Upper lobe of left lung (tissue), 6 donors: ENCODE data around the gene SPG7. TPM values are rescaled to one million over a fixed set of nuclear protein-coding genes. Genes with fewer than 3 reads are reported as not detected.

ENCODE experiments used
- ATAC-seq, 2 donors: fragments of 200-7000 bp; cut with Tn5 transposase; one replicate each; pipeline ENCODE4 v1.9.1; 2022; ENCODE audit warnings: mild to moderate bottlenecking in 2 of 2, moderate library complexity in 2 of 2; ENCODE audit not compliant: low FRiP score in 2 of 2
- DNase-seq, 2 donors: peaks; one replicate each; pipeline ENCODE4 v3.0.0-alpha.2; 2019 to 2020
- H3K27ac ChIP-seq, 4 donors: fragments of 200-600 bp; sonication (generic); one replicate each; pipeline ENCODE4 v1.5.1; 2016 to 2019
- H3K27me3 ChIP-seq, 4 donors: fragments of 200-600 bp; sonication (generic); one replicate each; pipeline ENCODE4 v1.5.1; 2017 to 2019
- H3K36me3 ChIP-seq, 4 donors: fragments of 200-600 bp; sonication (generic); one replicate each; pipeline ENCODE4 v1.5.1; 2016 to 2019
- H3K4me1 ChIP-seq, 4 donors: fragments of 200-600 bp; sonication (generic); one replicate each; pipeline ENCODE4 v1.5.1; 2018 to 2019
- H3K4me3 ChIP-seq, 4 donors: fragments of 200-600 bp; sonication (generic); one replicate each; pipeline ENCODE4 v1.5.1; 2017 to 2019; ENCODE audit warnings: mild to moderate bottlenecking in 2 of 4, moderate library complexity in 1 of 4
- H3K9me3 ChIP-seq, 4 donors: fragments of 200-600 bp; sonication (generic); one replicate each; pipeline ENCODE4 v1.5.1; 2018 to 2019
- EP300 ChIP-seq, 4 donors: sonication (generic); formaldehyde crosslinking; IDR thresholded peaks; one replicate each; pipeline ENCODE4 v1.5.1; 2017; ENCODE audit warnings: antibody characterized with exemption in 4 of 4, control low read depth in 2 of 4
- POLR2A ChIP-seq, 4 donors: fragments of 450-650 bp; IDR thresholded peaks; one replicate each; pipeline ENCODE4 v1.5.1; 2016 to 2017; ENCODE audit warnings: antibody characterized with exemption in 4 of 4, mild to moderate bottlenecking in 2 of 4
- POLR2AphosphoS5 ChIP-seq, 2 donors: sonication (generic); formaldehyde crosslinking; IDR thresholded peaks; one replicate each; pipeline ENCODE4 v1.5.1; 2017; ENCODE audit warnings: antibody characterized with exemption in 2 of 2
- WGBS, 2 donors: methylation state at CpG; one replicate each; pipeline ENCODE4 v1.1.5; 2017 to 2018; 5-methylcytosine and 5-hydroxymethylcytosine counted together
- total RNA-seq, 6 donors: library from RNA; depleted of rRNA in 4 of 6; stranded (reverse); fragments of >200 nt in 4 of 6; gene quantifications; one replicate each; pipeline versions ENCODE4 v1.1.0 to v1.2.1, GENCODE V29; 2016 to 2021
- TF ChIP-seq, protein P1 (sequence below), 6 experiments: fragments of 450-650 bp in 4 of 6; fragments of 200-600 bp in 2 of 6; sonication (generic) in 2 of 6; IDR thresholded peaks; one replicate each; pipeline ENCODE4 v1.5.1; 2016 to 2019; ENCODE audit warnings: antibody characterized with exemption in 6 of 6
- donor health status: DM: no; HTN: no; CAD: no; lungs with moderate emphysema.
- donor health status: DM: no; HTN: yes; CAD: no; lungs with severe emphysema.

The SPG7 gene
- total RNA-seq, 6 donors from 2014 or later = 72.6 to 419 (median 111) TPM

- Histone ChIP-seq H3K27me3 (no peaks in the 10 kb centered on the region), H3K27ac (no peak overlapping the region), H3K9me3 (no peaks in the 10 kb centered on the region), H3K36me3 (no peaks in the 10 kb centered on the region), H3K4me3 (no peak overlapping the region), H3K4me1 (peaks cover 0 to 14% (median 11%) of the 10 kb centered on the region in 4 donors)
- WGBS, 2 donors = 73 to 76% methylated on average over 2 to 22 of the region's 22 CpGs
- no peak for TF ChIP-seq POLR2AphosphoS5 (IDR thresholded peaks at IDR 0.05)
- TF ChIP-seq, protein P1, sequence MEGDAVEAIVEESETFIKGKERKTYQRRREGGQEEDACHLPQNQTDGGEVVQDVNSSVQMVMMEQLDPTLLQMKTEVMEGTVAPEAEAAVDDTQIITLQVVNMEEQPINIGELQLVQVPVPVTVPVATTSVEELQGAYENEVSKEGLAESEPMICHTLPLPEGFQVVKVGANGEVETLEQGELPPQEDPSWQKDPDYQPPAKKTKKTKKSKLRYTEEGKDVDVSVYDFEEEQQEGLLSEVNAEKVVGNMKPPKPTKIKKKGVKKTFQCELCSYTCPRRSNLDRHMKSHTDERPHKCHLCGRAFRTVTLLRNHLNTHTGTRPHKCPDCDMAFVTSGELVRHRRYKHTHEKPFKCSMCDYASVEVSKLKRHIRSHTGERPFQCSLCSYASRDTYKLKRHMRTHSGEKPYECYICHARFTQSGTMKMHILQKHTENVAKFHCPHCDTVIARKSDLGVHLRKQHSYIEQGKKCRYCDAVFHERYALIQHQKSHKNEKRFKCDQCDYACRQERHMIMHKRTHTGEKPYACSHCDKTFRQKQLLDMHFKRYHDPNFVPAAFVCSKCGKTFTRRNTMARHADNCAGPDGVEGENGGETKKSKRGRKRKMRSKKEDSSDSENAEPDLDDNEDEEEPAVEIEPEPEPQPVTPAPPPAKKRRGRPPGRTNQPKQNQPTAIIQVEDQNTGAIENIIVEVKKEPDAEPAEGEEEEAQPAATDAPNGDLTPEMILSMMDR (IDR thresholded peaks at IDR 0.05) = no peak
- TF ChIP-seq POLR2A (IDR thresholded peaks at IDR 0.05) = no peak
- no peak for TF ChIP-seq EP300 (IDR thresholded peaks at IDR 0.05)
- DNase-seq (no peak), ATAC-seq (no peak)
Measured at GRCh38 chr16:89601906-89602272, 93.7 kb downstream of the SPG7 start.

GRCh38 chr16:89602273-89602951, 94.2 kb downstream of the SPG7 start:
- H3K27ac ChIP-seq = no peak overlapping the region
- TF ChIP-seq EP300 (IDR thresholded peaks at IDR 0.05) = no peak
- TF ChIP-seq, protein P1 (IDR thresholded peaks at IDR 0.05) = no peak
- TF ChIP-seq POLR2AphosphoS5 (IDR thresholded peaks at IDR 0.05) = no peak
- TF ChIP-seq POLR2A (IDR thresholded peaks at IDR 0.05) = no peak
- DNase-seq (no peak), ATAC-seq (peak; percentile 50 to 78)
- H3K36me3 ChIP-seq = no peaks in the 10 kb centered on the region
- no peaks in the 10 kb centered on the region for H3K9me3 ChIP-seq
- H3K4me1 ChIP-seq = peaks cover 0 to 14% (median 11%) of the 10 kb centered on the region in 4 donors
- H3K4me3 ChIP-seq = no peak overlapping the region
- WGBS, 2 donors = 0 to 12% methylated on average over 1 to 22 of the region's 22 CpGs
- no peaks in the 10 kb centered on the region for H3K27me3 ChIP-seq

GRCh38 chr16:89602952-89603590, 94.9 kb downstream of the SPG7 start:
- no peaks in the 10 kb centered on the region for H3K36me3 ChIP-seq
- no peaks in the 10 kb centered on the region for H3K27me3 ChIP-seq
- TF ChIP-seq, protein P1 (IDR thresholded peaks at IDR 0.05) = no peak
- TF ChIP-seq EP300 (IDR thresholded peaks at IDR 0.05) = no peak
- TF ChIP-seq POLR2AphosphoS5 (IDR thresholded peaks at IDR 0.05) = no peak
- no peak for TF ChIP-seq POLR2A (IDR thresholded peaks at IDR 0.05)
- H3K4me1 ChIP-seq = peaks cover 0 to 14% (median 11%) of the 10 kb centered on the region in 4 donors
- no peaks in the 10 kb centered on the region for H3K9me3 ChIP-seq
- peak in 1 of 2 donors; percentile 17 for ATAC-seq
- no peak overlapping the region for H3K27ac ChIP-seq
- DNase-seq = no peak
- WGBS, 2 donors = 47 to 77% methylated on average over 4 of the region's 5 CpGs
- no peak overlapping the region for H3K4me3 ChIP-seq

- no peak for ATAC-seq
Measured at GRCh38 chr16:89604764-89605163, 96.6 kb downstream of the SPG7 start.

More at GRCh38 chr16:89604764-89605163, 96.6 kb downstream of the SPG7 start:
- no peaks in the 10 kb centered on the region for H3K9me3 ChIP-seq
- H3K27me3 ChIP-seq = no peaks in the 10 kb centered on the region
- no peak overlapping the region for H3K27ac ChIP-seq
- no peak overlapping the region for H3K4me3 ChIP-seq
- TF ChIP-seq, protein P1 (IDR thresholded peaks at IDR 0.05) = no peak
- TF ChIP-seq POLR2A (IDR thresholded peaks at IDR 0.05) (no peak), EP300 (IDR thresholded peaks at IDR 0.05) (no peak), POLR2AphosphoS5 (IDR thresholded peaks at IDR 0.05) (no peak)
- H3K36me3 ChIP-seq = no peaks in the 10 kb centered on the region
- 85 to 88% methylated on average over 7 to 16 of the region's 16 CpGs for WGBS, 2 donors
- peak in 1 of 2 donors; percentile 70 for DNase-seq
- peaks cover 0 to 14% (median 11%) of the 10 kb centered on the region in 4 donors for H3K4me1 ChIP-seq
